GM13976 (cell line): Measurements from ENCODE around the gene SUFU.

Experiments
- DNase-seq: peaks from one replicate; pipeline ENCODE4 v3.0.0; 2012; ENCODE audit warnings: low spot score
- in situ Hi-C: fragments of 300-500 bp; cut with MboI; formaldehyde crosslinking; loops from one replicate; pipeline ENCODE4 v1.12.0; 2022; ENCODE audit warnings: low sequenced_read_pairs, mixed read lengths, inconsistent platforms; ENCODE audit not compliant: unreplicated experiment
- TF ChIP-seq, protein P1 (sequence below): IDR thresholded peaks from 2 replicates; pipeline ENCODE4 v1.5.1; 2012; ENCODE audit warnings: borderline replicate concordance, mild to moderate bottlenecking; ENCODE audit not compliant: insufficient read depth; ENCODE audit errors: extremely low read depth, missing control alignments, control extremely low read depth

SUFU gene

DNA sequence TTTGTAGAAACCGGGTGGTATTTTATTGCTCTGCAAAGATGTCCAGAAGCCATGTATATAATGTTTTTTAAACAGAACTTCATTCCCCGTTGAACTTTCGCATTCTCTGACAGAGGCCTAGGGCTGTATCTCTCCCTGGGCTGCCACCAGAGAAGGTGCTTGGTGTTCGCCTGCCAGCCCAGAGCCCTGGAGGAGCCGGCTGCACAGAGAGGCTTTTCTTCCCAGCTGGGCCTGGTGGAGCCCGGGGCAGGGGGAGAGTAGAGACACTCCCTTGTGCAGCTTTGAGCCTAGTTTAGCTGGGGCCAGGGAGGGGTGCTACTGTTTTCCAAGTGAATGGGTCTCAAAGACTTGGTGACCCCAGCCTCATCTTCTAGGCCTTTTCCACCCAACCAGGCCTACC lies 126.9 kb downstream of the SUFU start:
- TF ChIP-seq, protein P1, sequence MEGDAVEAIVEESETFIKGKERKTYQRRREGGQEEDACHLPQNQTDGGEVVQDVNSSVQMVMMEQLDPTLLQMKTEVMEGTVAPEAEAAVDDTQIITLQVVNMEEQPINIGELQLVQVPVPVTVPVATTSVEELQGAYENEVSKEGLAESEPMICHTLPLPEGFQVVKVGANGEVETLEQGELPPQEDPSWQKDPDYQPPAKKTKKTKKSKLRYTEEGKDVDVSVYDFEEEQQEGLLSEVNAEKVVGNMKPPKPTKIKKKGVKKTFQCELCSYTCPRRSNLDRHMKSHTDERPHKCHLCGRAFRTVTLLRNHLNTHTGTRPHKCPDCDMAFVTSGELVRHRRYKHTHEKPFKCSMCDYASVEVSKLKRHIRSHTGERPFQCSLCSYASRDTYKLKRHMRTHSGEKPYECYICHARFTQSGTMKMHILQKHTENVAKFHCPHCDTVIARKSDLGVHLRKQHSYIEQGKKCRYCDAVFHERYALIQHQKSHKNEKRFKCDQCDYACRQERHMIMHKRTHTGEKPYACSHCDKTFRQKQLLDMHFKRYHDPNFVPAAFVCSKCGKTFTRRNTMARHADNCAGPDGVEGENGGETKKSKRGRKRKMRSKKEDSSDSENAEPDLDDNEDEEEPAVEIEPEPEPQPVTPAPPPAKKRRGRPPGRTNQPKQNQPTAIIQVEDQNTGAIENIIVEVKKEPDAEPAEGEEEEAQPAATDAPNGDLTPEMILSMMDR, result no peak
- DNase-seq, result no peak
- in situ Hi-C loops, result no loop called here

DNA sequence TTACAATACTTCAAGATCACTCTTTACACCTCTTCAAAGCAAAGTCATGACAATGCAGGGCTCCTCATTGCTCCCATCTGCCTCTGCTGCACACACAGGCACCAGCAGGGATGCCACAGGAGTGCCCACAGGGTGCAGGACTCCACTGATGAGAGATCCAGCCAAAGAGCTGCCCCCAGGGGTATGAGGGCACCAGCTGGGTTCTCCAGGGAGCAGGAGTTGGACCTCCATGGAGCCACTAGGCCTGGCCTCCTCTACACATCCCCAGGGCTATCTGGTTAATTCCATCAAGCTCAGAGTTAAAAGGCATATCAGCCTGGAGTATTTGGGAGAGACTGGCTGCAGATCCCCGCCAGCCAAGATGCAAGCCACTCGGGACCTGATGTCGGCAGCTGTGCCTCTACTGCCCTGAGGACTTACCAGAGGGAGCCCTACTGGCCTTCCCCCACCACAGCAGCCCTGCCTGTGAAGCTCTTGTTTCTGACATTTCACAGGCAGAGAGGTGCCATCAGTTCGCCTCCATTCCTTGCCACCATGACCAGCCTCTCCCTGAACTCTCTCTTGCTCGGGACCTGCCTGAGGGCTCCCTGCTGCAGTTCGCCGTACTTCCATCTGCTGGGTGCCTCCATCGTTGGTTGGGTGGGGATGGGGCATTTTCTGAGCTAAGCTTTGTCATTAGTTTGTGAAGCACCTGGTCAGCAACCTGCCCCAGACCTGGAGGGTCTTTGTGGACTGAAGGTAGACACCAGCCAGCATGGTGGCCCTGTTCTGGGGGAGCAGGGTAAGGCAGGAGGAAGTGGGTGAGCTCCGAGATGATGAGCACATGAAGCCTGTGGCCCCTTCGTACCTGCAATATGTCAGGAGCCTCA lies 128.0 kb downstream of the SUFU start:
- in situ Hi-C loops, result no loop called here
- TF ChIP-seq, protein P1, result no peak
- DNase-seq, result no peak

DNA sequence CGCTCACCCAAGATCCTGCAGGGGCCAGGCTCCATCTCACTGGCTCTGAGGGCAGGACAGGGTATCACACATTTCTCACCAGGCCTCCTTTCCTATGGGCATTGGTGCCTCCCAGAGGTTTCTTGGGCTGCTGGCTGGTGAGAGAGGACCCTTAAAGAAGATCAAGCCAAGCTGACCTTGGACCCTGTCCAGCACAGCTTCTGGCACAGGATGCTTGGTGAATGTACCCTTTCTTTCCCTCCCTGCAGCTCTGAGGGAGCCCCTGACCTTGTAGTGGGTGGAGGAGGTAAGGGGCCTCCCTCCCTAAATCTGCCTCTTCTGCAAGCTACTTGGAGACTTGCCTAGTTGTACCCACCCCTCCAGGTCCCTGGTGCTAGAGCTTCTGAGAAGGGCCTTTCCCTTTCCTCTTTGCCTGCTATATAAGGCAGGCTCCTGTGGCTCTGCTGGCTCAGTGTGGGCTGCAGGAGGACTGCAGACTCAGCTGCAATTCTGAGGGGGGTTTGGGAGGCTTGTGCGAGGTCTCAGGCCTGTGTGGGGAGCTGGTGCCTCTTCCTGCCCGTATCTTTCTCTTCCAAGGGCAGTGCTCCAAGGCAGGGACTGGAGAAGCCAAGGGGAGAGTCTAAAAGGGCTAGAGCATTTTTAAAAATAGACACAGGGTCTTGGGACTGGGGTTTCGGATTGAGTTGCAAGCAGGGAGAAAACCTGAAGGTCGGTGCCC lies 128.8 kb downstream of the SUFU start:
- no peak for DNase-seq
- TF ChIP-seq, protein P1, result no peak
- in situ Hi-C loops, result no loop called here

DNA sequence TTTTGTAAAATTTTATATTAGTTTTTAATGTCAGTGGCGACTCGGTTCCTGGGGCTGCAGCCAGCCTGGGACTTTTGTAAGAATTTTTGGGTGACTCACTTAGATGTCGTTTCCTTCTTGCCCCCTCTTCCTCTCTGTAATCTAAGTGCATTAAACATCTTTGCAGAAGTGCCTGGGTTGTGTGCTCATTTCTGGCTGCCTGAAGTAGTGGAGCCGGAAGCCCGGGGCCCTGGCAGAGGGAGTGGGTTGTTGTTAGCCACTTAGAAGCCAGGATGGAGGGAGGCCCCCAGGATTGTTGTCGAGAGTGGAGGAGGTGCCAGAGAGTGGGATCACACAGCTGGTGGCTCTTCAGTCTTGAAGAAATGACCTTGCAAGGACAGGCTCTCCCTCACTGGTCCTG lies 129.5 kb downstream of the SUFU start:
- in situ Hi-C loops, result no loop called here
- TF ChIP-seq, protein P1, result no peak
- DNase-seq, result no peak

DNA sequence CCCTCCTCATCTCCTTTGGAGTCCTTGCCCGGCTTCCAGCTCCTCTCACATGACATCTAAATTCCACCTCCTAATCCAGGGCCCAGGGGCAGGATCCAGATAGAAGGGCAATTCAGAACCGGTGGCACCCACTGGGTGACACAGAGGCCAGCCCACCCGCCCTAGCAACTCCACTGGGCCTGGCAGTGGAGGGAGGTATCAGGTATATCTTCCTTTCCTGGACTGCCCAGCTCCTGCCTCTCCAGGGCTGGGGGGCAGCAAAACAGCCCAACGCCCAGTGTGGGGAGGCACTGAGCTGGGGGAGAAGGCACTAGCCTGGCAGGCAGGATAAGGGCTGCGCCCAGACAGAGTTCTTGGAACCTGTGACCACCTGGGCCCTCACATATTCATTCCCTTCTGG lies 130.1 kb downstream of the SUFU start:
- no peak for DNase-seq
- in situ Hi-C loops, result no loop called here
- TF ChIP-seq, protein P1, result no peak

DNA sequence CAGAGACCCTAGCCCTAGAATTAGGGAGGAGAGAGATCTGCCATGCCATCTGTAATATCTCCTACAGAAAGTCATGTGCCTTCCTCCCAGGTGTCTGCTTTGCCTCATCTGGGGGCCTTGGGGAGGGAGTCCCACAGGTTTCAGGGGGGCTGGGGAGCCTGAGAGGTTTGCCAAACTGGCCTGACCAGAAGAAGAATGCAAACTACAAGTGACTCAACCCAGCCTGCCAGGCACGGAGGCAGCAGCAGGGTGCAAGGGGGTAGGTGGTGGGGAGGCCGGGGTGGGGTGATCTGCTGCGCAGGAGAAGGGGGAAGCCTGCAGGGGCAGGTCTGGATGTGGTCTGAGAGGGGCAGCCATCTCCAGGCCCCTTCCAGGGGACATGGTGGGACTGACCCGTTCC lies 130.9 kb downstream of the SUFU start:
- no peak for DNase-seq
- in situ Hi-C loops, result no loop called here
- TF ChIP-seq, protein P1, result no peak
